ENCODE measurements around the gene FAM234A.

GRCh38 chr16:282491-282890 lies 47.9 kb downstream of the FAM234A start:
- TF ChIP-seq POLR2A (IDR thresholded peaks at IDR 0.05; ENCODE audit: low read depth, low read length): no peak
- no peak for TF ChIP-seq POLR2AphosphoS5 (IDR thresholded peaks at IDR 0.05; ENCODE audit: low read depth, low read length)
- no peak for TF ChIP-seq TAF1 (IDR thresholded peaks at IDR 0.05; ENCODE audit: borderline replicate concordance, low read depth, low read length)
